ENCODE measurements around the gene LAMP1.

- no peak for TF ChIP-seq CTCF (IDR thresholded peaks at IDR 0.05)
- TF ChIP-seq EZH2 (IDR thresholded peaks at IDR 0.05; ENCODE audit: borderline replicate concordance, insufficient read depth, low read depth, low read length, poor library complexity, severe bottlenecking) = no peak
Observed at GRCh38 chr13:113361406-113361805, 64.4 kb downstream of the LAMP1 start.
